Stimulated activated CD8-positive, alpha-beta memory T cell treated with anti-CD3 and anti-CD28 coated beads, Interleukin-12 subunit alpha, Interleukin-12 subunit beta, amount 100 ng/mL, for 24 hours (primary cell): Measurements from ENCODE around the gene NADSYN1.

Source experiments
- DNase-seq: peaks from one replicate; pipeline ENCODE4 v3.0.0-alpha.2; 2020; ENCODE audit errors: extremely low read depth

The NADSYN1 gene

GRCh38 chr11:71433648-71434450 is 19.2 kb upstream of the NADSYN1 start:
- no peak for DNase-seq

GRCh38 chr11:71434576-71435130 is 18.4 kb upstream of the NADSYN1 start:
- DNase-seq, result no peak

GRCh38 chr11:71435278-71435951 is 17.6 kb upstream of the NADSYN1 start:
- no peak for DNase-seq

GRCh38 chr11:71436861-71437260 is 16.1 kb upstream of the NADSYN1 start:
- no peak for DNase-seq

- DNase-seq, result no peak
Measured at GRCh38 chr11:71437399-71437798, 15.6 kb upstream of the NADSYN1 start.

- DNase-seq, result no peak
Measured at GRCh38 chr11:71437879-71438278, 15.1 kb upstream of the NADSYN1 start.

- no peak for DNase-seq
Measured at GRCh38 chr11:71438650-71439049, 14.4 kb upstream of the NADSYN1 start.

GRCh38 chr11:71440021-71440755 is 12.8 kb upstream of the NADSYN1 start:
- no peak for DNase-seq

GRCh38 chr11:71441251-71441650 is 11.8 kb upstream of the NADSYN1 start:
- DNase-seq, result no peak

GRCh38 chr11:71442123-71442522 is 10.9 kb upstream of the NADSYN1 start:
- DNase-seq, result no peak

- DNase-seq, result no peak
Measured at GRCh38 chr11:71442880-71443279, 10.1 kb upstream of the NADSYN1 start.

- no peak for DNase-seq
Measured at GRCh38 chr11:71443736-71444445, 9.1 kb upstream of the NADSYN1 start.

GRCh38 chr11:71444811-71445210 is 8.2 kb upstream of the NADSYN1 start:
- DNase-seq, result no peak

GRCh38 chr11:71446150-71446549 is 6.9 kb upstream of the NADSYN1 start:
- no peak for DNase-seq

- no peak for DNase-seq
Measured at GRCh38 chr11:71446942-71447688, 5.9 kb upstream of the NADSYN1 start.

GRCh38 chr11:71447791-71448256 is 5.2 kb upstream of the NADSYN1 start:
- DNase-seq, result no peak

- DNase-seq, result peak; percentile 93
Measured at GRCh38 chr11:71448257-71449171, 4.5 kb upstream of the NADSYN1 start, which contains the start of gene DHCR7. Gene DHCR7 (minus strand): TSS chr11:71448393. CDS start chr11:71444952, 3,441 bp downstream.

GRCh38 chr11:71449596-71449995 is 3.4 kb upstream of the NADSYN1 start:
- no peak for DNase-seq

- DNase-seq, result no peak
Measured at GRCh38 chr11:71450507-71450906, 2.5 kb upstream of the NADSYN1 start.

GRCh38 chr11:71450939-71451338 is 2.1 kb upstream of the NADSYN1 start:
- DNase-seq, result no peak
